ENCODE measurements around the gene COLQ. TPM values are rescaled to one million over a fixed set of nuclear protein-coding genes. Genes with fewer than 3 reads are reported as not detected.

Gene COLQ
- total RNA-seq, 1 experiment from 2014 or later = 1.9 TPM

DNA sequence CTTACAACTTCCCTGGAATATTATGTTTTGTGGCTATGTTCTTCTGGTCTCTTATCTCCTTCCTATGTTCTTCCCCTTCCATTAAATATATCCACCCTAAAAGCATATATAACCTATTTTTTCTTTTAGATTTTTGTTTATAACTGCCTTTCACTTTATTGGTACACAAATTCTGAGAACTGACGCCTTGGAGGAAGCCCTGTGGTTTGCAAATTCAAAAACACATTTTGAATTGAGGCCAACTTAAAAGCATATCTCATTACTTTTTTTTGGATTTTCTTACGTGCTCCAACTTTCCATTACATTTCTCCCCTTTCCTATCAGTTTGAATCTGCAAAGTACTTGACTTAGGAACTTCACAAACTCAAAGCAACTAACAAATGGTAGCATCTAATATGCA is 15.3 kb upstream of the COLQ start:
- Histone ChIP-seq H3K4me3 (replicated peaks in 1 of 2; ENCODE audit: low read depth in 1 of 2, low read length in 2 of 2) (no peak overlapping the region), H3K36me3 (ENCODE audit: control insufficient read depth in 1 of 2, insufficient read depth in 2 of 2, low read length in 2 of 2) (no peaks in the 10 kb centered on the region), H3K4me1 (ENCODE audit: control insufficient read depth in 1 of 2, insufficient read depth in 2 of 2, low read length in 2 of 2) (no peaks in the 10 kb centered on the region), H3K9me2 (ENCODE audit: insufficient read depth) (no peaks in the 10 kb centered on the region), H3K9ac (ENCODE audit: low read length) (no peak overlapping the region), H2AFZ (ENCODE audit: low read depth, low read length, poor library complexity, severe bottlenecking) (no peak overlapping the region), H3K27me3 (ENCODE audit: insufficient read depth, low read length) (no peaks in the 10 kb centered on the region), H4K20me1 (ENCODE audit: insufficient read depth) (no peaks in the 10 kb centered on the region), H3K27ac (ENCODE audit: low read depth, low read length) (no peak overlapping the region), H3K9me3 (ENCODE audit: control insufficient read depth in 1 of 2, insufficient read depth in 1 of 2, low read depth in 1 of 2, low read length in 2 of 2) (no peaks in the 10 kb centered on the region), H3K79me2 (ENCODE audit: insufficient read depth, low read length) (no peaks in the 10 kb centered on the region), H3K4me2 (ENCODE audit: low read length) (no peak overlapping the region)
- POLR2A ChIA-PET = no interaction called here
- DNase-seq (ENCODE audit: low read depth, low spot score) (no peak), ATAC-seq (no peak)
- RAD21 ChIA-PET (ENCODE audit: low non-redundant PET in 1 of 2, low total read pairs in 2 of 2, uncharacterized antibody in 2 of 2, unreplicated experiment in 2 of 2) = no interaction called here
- CTCF ChIA-PET = no interaction called here
- intact Hi-C loops (cut with micrococcal nuclease) = no loop called here
- TF ChIP-seq, protein P1, sequence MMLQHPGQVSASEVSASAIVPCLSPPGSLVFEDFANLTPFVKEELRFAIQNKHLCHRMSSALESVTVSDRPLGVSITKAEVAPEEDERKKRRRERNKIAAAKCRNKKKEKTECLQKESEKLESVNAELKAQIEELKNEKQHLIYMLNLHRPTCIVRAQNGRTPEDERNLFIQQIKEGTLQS (IDR thresholded peaks at IDR 0.05) = no peak
- TF ChIP-seq, protein P2, sequence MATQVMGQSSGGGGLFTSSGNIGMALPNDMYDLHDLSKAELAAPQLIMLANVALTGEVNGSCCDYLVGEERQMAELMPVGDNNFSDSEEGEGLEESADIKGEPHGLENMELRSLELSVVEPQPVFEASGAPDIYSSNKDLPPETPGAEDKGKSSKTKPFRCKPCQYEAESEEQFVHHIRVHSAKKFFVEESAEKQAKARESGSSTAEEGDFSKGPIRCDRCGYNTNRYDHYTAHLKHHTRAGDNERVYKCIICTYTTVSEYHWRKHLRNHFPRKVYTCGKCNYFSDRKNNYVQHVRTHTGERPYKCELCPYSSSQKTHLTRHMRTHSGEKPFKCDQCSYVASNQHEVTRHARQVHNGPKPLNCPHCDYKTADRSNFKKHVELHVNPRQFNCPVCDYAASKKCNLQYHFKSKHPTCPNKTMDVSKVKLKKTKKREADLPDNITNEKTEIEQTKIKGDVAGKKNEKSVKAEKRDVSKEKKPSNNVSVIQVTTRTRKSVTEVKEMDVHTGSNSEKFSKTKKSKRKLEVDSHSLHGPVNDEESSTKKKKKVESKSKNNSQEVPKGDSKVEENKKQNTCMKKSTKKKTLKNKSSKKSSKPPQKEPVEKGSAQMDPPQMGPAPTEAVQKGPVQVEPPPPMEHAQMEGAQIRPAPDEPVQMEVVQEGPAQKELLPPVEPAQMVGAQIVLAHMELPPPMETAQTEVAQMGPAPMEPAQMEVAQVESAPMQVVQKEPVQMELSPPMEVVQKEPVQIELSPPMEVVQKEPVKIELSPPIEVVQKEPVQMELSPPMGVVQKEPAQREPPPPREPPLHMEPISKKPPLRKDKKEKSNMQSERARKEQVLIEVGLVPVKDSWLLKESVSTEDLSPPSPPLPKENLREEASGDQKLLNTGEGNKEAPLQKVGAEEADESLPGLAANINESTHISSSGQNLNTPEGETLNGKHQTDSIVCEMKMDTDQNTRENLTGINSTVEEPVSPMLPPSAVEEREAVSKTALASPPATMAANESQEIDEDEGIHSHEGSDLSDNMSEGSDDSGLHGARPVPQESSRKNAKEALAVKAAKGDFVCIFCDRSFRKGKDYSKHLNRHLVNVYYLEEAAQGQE (IDR thresholded peaks at IDR 0.05; ENCODE audit: low read depth) = no peak
- no peak for TF ChIP-seq ZFX (IDR thresholded peaks at IDR 0.05)
- no TSS peak for BruUV-seq (replicated peaks)

DNA sequence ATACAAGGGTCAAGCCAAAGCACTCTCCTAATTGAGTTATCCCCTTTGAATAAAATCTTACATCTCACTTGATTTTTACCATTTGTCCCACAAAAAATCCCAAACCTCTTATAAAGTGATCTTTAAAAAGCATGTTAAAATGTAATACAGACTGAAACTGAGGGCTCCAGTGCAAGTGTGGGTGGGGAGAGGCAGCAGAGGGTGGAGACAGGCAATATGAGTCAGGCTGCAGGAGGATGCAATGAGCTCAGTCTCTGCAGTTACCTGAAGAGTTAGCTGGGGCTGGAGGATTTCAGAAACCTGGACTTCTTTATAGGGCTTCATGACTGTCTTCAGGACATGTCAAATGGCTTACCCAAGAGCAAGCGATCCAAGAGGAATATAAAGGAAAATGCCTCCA is 14.2 kb upstream of the COLQ start:
- no peaks in the 10 kb centered on the region for H3K36me3 ChIP-seq (ENCODE audit: control insufficient read depth in 1 of 2, insufficient read depth in 2 of 2, low read length in 2 of 2)
- H3K9ac ChIP-seq (ENCODE audit: low read length) = no peak overlapping the region
- TF ChIP-seq, protein P3, sequence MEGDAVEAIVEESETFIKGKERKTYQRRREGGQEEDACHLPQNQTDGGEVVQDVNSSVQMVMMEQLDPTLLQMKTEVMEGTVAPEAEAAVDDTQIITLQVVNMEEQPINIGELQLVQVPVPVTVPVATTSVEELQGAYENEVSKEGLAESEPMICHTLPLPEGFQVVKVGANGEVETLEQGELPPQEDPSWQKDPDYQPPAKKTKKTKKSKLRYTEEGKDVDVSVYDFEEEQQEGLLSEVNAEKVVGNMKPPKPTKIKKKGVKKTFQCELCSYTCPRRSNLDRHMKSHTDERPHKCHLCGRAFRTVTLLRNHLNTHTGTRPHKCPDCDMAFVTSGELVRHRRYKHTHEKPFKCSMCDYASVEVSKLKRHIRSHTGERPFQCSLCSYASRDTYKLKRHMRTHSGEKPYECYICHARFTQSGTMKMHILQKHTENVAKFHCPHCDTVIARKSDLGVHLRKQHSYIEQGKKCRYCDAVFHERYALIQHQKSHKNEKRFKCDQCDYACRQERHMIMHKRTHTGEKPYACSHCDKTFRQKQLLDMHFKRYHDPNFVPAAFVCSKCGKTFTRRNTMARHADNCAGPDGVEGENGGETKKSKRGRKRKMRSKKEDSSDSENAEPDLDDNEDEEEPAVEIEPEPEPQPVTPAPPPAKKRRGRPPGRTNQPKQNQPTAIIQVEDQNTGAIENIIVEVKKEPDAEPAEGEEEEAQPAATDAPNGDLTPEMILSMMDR (IDR thresholded peaks at IDR 0.05 in 2 of 3, conservative IDR thresholded peaks at IDR 0.05 in 1 of 3; ENCODE audit: borderline replicate concordance in 1 of 3, insufficient read depth in 1 of 3, low read depth in 2 of 3, low read length in 2 of 3) = no peak
- TF ChIP-seq SP1 (IDR thresholded peaks at IDR 0.05; ENCODE audit: low read depth) (no peak), ZFX (IDR thresholded peaks at IDR 0.05) (no peak), CEBPB (IDR thresholded peaks at IDR 0.05; ENCODE audit: low read depth) (no peak), TCF7L2 (IDR thresholded peaks at IDR 0.05; ENCODE audit: borderline replicate concordance, extremely low read depth, insufficient read depth, insufficient read length) (no peak), RAD21 (IDR thresholded peaks at IDR 0.05; ENCODE audit: low read depth) (no peak), SRF (IDR thresholded peaks at IDR 0.05; ENCODE audit: low read depth) (no peak), JUND (IDR thresholded peaks at IDR 0.05) (no peak), ZNF274 (IDR thresholded peaks at IDR 0.05; ENCODE audit: low read depth, low read length) (no peak)
- TF ChIP-seq, protein P4, sequence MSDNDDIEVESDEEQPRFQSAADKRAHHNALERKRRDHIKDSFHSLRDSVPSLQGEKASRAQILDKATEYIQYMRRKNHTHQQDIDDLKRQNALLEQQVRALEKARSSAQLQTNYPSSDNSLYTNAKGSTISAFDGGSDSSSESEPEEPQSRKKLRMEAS (IDR thresholded peaks at IDR 0.05) = no peak
- TF ChIP-seq, protein P5, sequence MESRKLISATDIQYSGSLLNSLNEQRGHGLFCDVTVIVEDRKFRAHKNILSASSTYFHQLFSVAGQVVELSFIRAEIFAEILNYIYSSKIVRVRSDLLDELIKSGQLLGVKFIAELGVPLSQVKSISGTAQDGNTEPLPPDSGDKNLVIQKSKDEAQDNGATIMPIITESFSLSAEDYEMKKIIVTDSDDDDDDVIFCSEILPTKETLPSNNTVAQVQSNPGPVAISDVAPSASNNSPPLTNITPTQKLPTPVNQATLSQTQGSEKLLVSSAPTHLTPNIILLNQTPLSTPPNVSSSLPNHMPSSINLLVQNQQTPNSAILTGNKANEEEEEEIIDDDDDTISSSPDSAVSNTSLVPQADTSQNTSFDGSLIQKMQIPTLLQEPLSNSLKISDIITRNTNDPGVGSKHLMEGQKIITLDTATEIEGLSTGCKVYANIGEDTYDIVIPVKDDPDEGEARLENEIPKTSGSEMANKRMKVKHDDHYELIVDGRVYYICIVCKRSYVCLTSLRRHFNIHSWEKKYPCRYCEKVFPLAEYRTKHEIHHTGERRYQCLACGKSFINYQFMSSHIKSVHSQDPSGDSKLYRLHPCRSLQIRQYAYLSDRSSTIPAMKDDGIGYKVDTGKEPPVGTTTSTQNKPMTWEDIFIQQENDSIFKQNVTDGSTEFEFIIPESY (IDR thresholded peaks at IDR 0.05; ENCODE audit: extremely low read depth, insufficient replicate concordance, low read length) = no peak
- CTCF ChIA-PET = no interaction called here
- H3K4me3 ChIP-seq (replicated peaks in 1 of 2; ENCODE audit: low read depth in 1 of 2, low read length in 2 of 2) = no peak overlapping the region
- no peak for DNase-seq (ENCODE audit: low read depth, low spot score)
- no peak overlapping the region for H2AFZ ChIP-seq (ENCODE audit: low read depth, low read length, poor library complexity, severe bottlenecking)
- H3K9me2 ChIP-seq (ENCODE audit: insufficient read depth) = no peaks in the 10 kb centered on the region
- no peak for ATAC-seq
- no peaks in the 10 kb centered on the region for H4K20me1 ChIP-seq (ENCODE audit: insufficient read depth)
- no peak overlapping the region for H3K4me2 ChIP-seq (ENCODE audit: low read length)
- no peaks in the 10 kb centered on the region for H3K79me2 ChIP-seq (ENCODE audit: insufficient read depth, low read length)
- no peaks in the 10 kb centered on the region for H3K27me3 ChIP-seq (ENCODE audit: insufficient read depth, low read length)
- H3K9me3 ChIP-seq (ENCODE audit: control insufficient read depth in 1 of 2, insufficient read depth in 1 of 2, low read depth in 1 of 2, low read length in 2 of 2) = no peaks in the 10 kb centered on the region
- POLR2A ChIA-PET = no interaction called here
- intact Hi-C loops (cut with micrococcal nuclease) = no loop called here
- H3K27ac ChIP-seq (ENCODE audit: low read depth, low read length) = no peak overlapping the region
- RAD21 ChIA-PET (ENCODE audit: low non-redundant PET in 1 of 2, low total read pairs in 2 of 2, uncharacterized antibody in 2 of 2, unreplicated experiment in 2 of 2) = no interaction called here
- no peaks in the 10 kb centered on the region for H3K4me1 ChIP-seq (ENCODE audit: control insufficient read depth in 1 of 2, insufficient read depth in 2 of 2, low read length in 2 of 2)
- BruUV-seq (replicated peaks) = no TSS peak
